Measurements from ENCODE around the gene ESRRA. TPM values are rescaled to one million over a fixed set of nuclear protein-coding genes. Genes with fewer than 3 reads are reported as not detected.

Gene ESRRA
- total RNA-seq, 4 donors from 2014 or later: 63.5 to 95.8 (median 76.1) TPM

DNA sequence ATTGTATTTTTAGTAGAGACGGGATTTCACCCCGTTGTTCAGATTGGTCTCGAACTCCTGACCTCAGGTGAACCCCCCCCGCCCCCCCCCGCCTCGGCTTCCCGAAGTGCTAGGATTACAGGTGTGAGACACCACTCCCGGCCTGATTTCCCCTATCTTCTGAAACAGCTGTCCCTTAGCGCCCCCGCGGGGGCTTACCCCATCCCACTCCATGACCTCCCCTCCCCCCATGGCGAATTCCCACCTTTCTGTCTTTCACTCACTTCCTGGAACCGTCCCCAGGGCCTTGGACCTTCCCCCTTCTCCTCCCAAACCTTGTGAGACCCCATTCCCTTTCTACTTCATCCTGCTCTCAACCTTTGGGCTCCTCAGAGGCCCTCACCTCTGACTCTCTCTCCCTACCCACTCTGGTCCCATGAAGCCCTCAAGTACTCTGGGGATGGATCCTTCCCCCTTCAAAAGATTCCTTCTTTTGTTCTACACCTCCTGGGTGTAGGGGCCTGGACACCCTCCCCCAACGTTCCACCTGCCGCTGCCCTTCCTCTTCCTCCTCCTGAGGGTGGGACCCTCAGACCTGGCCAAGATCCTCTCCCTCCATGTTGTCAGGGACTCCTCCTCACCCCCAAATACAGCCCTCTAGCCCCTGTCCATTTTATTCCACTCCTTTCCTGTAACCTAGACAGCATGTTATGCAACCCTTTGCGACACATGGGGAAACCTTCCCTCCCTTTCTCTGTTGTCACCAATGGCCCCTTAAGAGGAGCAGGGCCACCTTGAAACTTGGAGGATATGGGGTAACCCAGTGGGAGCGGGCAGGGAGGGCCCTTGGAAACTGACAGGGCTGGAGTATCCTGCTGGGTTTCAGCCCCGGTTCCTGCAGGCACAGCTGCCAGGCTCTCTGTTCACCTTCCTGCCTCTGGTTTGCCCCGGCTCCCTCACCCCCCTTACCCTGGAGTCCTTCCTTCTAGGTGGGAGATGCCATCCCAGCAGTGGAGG is 13.7 kb downstream of the ESRRA start:
- H3K4me3 ChIP-seq: peak overlapping the region; percentile 79 to 95 (median 82)
- intact Hi-C loops (cut with DNase I): no loop called here
- H3K4me1 ChIP-seq: peaks cover 17 to 41% (median 29%) of the 10 kb centered on the region in 4 donors
- H3K9me3 ChIP-seq: no peaks in the 10 kb centered on the region
- peak overlapping the region; percentile 94 to 99 (median 96) for H3K27ac ChIP-seq (replicated peaks in 1 of 4)
- no peaks in the 10 kb centered on the region for H3K27me3 ChIP-seq
- TF ChIP-seq POLR2AphosphoS5 (IDR thresholded peaks at IDR 0.05) (no peak), POLR2A (IDR thresholded peaks at IDR 0.05; ENCODE audit: low read depth) (no peak), EP300 (IDR thresholded peaks at IDR 0.05) (no peak)
- TF ChIP-seq, protein P1, sequence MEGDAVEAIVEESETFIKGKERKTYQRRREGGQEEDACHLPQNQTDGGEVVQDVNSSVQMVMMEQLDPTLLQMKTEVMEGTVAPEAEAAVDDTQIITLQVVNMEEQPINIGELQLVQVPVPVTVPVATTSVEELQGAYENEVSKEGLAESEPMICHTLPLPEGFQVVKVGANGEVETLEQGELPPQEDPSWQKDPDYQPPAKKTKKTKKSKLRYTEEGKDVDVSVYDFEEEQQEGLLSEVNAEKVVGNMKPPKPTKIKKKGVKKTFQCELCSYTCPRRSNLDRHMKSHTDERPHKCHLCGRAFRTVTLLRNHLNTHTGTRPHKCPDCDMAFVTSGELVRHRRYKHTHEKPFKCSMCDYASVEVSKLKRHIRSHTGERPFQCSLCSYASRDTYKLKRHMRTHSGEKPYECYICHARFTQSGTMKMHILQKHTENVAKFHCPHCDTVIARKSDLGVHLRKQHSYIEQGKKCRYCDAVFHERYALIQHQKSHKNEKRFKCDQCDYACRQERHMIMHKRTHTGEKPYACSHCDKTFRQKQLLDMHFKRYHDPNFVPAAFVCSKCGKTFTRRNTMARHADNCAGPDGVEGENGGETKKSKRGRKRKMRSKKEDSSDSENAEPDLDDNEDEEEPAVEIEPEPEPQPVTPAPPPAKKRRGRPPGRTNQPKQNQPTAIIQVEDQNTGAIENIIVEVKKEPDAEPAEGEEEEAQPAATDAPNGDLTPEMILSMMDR (IDR thresholded peaks at IDR 0.05): no peak
- DNase-seq (ENCODE audit: extremely low spot score): no peak
- WGBS: 27% methylated on average over 19 of the region's 19 CpGs
- peaks cover 18 to 55% (median 54%) of the 10 kb centered on the region in 4 donors for H3K36me3 ChIP-seq

DNA sequence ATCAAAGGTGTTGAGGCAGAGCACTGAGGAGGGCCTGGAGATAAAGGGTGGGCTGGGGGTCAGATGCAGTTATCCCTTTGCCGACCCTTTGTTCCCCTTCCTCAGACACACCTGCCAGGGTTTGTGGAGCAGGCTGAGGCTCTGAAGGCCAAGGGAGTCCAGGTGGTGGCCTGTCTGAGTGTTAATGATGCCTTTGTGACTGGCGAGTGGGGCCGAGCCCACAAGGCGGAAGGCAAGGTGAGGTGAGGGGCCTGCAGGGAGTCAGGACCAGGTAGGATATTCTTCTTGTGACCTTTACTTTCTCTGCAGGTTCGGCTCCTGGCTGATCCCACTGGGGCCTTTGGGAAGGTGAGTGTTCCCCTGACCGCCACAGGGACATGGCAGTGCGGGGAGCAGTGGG is 15.2 kb downstream of the ESRRA start:
- intact Hi-C loops (cut with DNase I): loop anchor here (2.0 kb wide), 1 partner anchor 34 kb away; no protein-coding TSS in a partner anchor
- Histone ChIP-seq H3K4me3 (no peak overlapping the region), H3K27me3 (no peaks in the 10 kb centered on the region), H3K36me3 (peaks cover 7 to 40% (median 39%) of the 10 kb centered on the region in 4 donors), H3K9me3 (no peaks in the 10 kb centered on the region), H3K27ac (replicated peaks in 1 of 4) (no peak overlapping the region), H3K4me1 (peaks cover 15 to 35% (median 25%) of the 10 kb centered on the region in 4 donors)
- TF ChIP-seq POLR2A (IDR thresholded peaks at IDR 0.05; ENCODE audit: low read depth) (no peak), POLR2AphosphoS5 (IDR thresholded peaks at IDR 0.05) (no peak), EP300 (IDR thresholded peaks at IDR 0.05) (no peak)
- TF ChIP-seq, protein P1 (IDR thresholded peaks at IDR 0.05): no peak
- no peak for DNase-seq (ENCODE audit: extremely low spot score)
- 96% methylated on average over 7 of the region's 7 CpGs for whole genome bisulfite sequencing

DNA sequence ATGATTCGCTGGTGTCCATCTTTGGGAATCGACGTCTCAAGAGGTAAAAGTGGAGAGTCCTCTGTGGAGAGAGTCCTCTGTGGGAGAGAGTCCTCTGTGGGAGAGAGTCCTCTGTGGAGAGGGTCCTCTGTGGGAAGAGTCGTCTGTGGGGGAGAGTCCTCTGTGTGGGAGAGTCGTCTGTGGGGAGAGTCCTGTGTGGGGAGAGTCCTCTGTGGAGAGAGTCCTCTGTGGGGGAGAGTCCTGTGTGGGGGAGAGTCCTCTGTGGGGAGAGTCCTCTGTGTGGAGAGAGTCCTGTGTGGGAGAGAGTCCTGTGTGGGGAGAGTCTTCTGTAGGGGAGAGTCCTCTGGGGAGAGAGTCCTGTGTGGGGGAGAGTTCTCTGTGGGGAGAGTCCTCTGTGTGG is 15.7 kb downstream of the ESRRA start:
- H3K4me1 ChIP-seq: peaks cover 15 to 30% (median 23%) of the 10 kb centered on the region in 4 donors
- no peak for DNase-seq (ENCODE audit: extremely low spot score)
- intact Hi-C loops (cut with DNase I): loop anchor here (2.0 kb wide), 1 partner anchor 34 kb away; no protein-coding TSS in a partner anchor
- H3K36me3 ChIP-seq: peaks cover 6 to 35% (median 35%) of the 10 kb centered on the region in 4 donors
- 91% methylated on average over 5 of the region's 5 CpGs for WGBS
- H3K27ac ChIP-seq (replicated peaks in 1 of 4): no peak overlapping the region
- TF ChIP-seq EP300 (IDR thresholded peaks at IDR 0.05) (no peak), POLR2AphosphoS5 (IDR thresholded peaks at IDR 0.05) (no peak), POLR2A (IDR thresholded peaks at IDR 0.05; ENCODE audit: low read depth) (no peak)
- TF ChIP-seq, protein P1 (IDR thresholded peaks at IDR 0.05): no peak
- no peak overlapping the region for H3K4me3 ChIP-seq
- no peaks in the 10 kb centered on the region for H3K27me3 ChIP-seq
- H3K9me3 ChIP-seq: no peaks in the 10 kb centered on the region

DNA sequence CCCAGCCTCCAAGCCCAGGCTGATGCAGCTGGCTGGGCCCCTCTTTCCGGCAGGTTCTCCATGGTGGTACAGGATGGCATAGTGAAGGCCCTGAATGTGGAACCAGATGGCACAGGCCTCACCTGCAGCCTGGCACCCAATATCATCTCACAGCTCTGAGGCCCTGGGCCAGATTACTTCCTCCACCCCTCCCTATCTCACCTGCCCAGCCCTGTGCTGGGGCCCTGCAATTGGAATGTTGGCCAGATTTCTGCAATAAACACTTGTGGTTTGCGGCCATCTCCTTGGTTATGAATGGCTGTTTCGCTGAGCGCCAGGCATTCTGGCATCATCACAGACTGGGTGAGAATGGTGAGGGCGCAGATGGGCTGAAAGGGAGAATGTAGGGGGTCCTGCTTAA is 16.2 kb downstream of the ESRRA start:
- Histone ChIP-seq H3K27ac (replicated peaks in 1 of 4) (no peak overlapping the region), H3K9me3 (no peaks in the 10 kb centered on the region), H3K36me3 (peaks cover 6 to 31% (median 30%) of the 10 kb centered on the region in 4 donors), H3K27me3 (no peaks in the 10 kb centered on the region), H3K4me1 (peaks cover 15 to 25% (median 18%) of the 10 kb centered on the region in 4 donors), H3K4me3 (no peak overlapping the region)
- intact Hi-C loops (cut with DNase I): loop anchor here (2.0 kb wide), 1 partner anchor 33 kb away; no protein-coding TSS in a partner anchor
- WGBS: 94% methylated on average over 4 of the region's 5 CpGs
- DNase-seq (ENCODE audit: extremely low spot score): no peak
- TF ChIP-seq, protein P1 (IDR thresholded peaks at IDR 0.05): no peak
- TF ChIP-seq POLR2AphosphoS5 (IDR thresholded peaks at IDR 0.05): no peak
- no peak for TF ChIP-seq POLR2A (IDR thresholded peaks at IDR 0.05; ENCODE audit: low read depth)
- TF ChIP-seq EP300 (IDR thresholded peaks at IDR 0.05): no peak
